ENCODE measurements around the gene IFT88. TPM values are rescaled to one million over a fixed set of nuclear protein-coding genes. Genes with fewer than 3 reads are reported as not detected.
"Not testable (repeated sequence)": the region's sequence is repeated elsewhere in the genome, so short reads cannot be mapped to it uniquely, and the experiment has no call there.

The IFT88 gene
- total RNA-seq, 1 experiment from 2014 or later: 6.0 TPM

DNA sequence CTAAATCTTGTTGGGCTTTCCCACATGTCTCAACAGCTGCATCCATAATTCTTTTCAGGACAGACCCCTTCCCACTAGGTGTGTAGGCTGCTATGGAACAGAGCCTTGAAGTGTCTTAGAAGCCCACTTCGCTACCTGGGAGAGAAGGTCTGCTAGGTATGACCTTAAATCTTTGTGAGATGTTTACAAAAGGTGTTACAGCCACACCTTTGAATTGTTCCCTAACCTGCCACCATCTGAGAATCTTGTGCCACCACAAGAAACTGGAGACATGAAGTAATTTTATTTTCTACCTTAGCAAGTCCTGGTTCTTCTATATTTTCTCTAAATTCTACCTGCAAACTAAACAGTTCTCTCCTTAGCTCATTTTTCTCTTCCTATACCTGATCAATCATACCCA lies 69.1 kb downstream of the IFT88 start:
- DNase-seq (ENCODE audit: low read depth): no peak

DNA sequence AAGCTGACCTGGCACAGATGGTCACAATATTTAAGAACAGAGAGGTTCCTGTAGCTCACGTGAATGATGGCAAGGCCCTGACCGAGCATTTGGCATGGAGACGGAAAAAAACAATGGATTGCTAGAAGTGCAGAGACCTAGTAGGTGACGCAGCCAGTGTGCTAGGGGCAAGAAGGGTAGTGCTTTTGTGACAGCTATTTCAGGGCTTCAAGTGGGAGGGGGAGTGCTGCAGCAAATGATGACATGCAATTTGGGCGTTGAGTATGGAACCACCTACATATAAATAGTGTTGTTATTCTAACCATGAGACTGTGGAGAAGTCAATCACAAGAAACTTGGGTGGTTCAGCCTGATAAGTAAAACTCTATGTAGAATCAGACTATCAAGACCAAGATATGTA lies 70.9 kb downstream of the IFT88 start:
- no peak for DNase-seq (ENCODE audit: low read depth)

DNA sequence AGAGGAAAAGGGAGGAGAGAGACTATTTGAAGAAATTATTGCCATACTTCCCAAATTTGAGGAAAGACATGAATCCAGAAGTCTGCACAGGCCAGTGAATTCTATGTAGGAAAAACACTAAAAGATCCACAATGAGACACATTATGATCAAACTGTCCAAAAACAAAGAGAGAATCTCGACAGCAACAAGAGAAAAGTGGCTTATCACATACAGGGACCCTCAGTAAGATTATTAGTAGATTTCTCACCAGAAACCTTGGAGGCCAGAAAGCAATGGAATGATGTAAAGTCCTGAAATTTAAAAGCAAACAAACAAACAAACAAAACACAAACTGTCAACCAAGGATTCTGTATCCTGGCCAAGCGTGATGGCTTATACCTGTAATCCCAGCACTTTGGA lies 80.8 kb downstream of the IFT88 start:
- DNase-seq (ENCODE audit: low read depth): no peak

DNA sequence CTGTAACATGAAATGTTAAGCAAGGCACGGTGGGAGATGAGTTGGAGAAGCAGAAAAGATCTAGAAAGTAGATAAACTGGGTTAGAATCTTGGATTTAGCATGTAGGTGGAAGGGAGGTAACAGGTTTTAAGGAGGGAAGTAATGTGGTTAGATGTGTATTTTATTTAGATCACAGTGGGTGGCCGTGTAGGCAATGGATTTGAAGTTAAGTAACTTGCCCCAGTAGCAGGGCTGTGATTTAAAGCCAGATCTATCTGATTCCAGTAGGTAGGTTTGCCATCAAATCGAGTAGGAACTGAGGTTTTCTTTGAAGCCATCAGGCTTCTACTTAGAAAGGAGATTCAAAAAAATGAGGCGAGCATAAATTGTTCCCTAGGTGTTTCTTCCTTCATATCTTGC lies 86.0 kb downstream of the IFT88 start:
- no peak for DNase-seq (ENCODE audit: low read depth)

DNA sequence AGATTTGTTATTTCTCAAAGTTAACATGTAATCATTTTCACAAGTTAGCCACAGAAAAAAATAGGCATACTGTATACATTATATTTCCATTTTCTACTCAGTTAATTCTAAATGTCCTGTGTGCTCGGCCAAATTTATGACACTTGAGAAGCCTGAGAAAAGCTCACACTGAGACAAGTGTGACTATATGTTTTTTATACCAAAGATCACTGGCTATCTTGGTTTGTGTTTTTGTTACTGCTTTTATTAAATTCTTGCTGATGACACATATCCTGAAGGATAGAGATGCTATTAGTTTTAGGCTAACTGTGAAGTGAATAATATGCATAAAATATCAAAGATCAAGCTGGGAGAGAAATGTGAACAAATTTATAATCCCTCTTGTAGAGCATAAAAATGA lies 87.2 kb downstream of the IFT88 start:
- DNase-seq (ENCODE audit: low read depth): peak; percentile 16

DNA sequence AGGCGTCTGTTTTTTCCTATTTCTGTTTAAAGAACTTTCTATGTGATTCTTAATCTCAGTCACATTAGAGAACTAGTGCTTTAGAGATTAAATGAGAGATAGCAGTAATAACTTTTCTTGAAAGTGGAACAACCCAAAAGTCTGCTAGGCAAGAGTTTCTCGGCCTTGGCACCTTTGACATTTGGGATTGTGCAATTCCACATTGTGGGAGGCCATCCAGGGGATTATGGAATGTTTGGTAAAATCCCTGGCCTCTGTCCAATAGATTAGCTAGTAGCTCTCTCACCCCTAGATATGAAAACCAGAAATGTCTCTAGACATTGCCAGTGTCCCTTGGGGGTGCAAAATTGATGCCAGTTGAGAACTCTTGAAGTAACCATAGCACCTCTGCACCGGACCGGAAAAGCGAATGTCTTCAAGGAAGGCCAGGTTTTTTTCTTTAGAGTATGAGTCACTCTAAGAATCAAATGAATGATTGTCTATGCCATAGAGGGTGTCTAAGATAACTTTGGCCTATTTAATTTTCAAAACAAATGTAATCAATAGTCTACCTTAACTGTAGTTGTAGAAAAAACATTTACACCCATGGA lies 91.6 kb downstream of the IFT88 start:
- no peak for DNase-seq (ENCODE audit: low read depth)

DNA sequence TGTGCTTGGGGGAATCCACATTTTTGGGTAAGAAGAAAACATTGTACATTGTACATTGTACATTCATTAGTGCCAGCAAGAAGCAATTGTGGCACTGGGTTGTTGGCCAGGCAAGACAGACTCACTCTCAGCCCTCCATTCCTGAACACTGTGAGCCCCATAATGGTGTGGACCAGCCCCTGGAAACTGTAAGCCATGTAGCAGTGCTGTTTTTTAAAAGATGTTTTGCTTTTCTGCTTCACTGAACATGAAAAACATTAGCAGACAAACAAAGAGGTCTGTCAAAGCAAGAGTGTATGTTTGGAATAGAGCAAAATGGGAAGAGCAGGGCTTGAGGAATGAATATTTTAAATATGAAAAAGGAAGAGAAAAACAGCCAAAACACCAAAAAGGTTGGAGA lies 97.4 kb downstream of the IFT88 start:
- DNase-seq (ENCODE audit: low read depth): no peak

DNA sequence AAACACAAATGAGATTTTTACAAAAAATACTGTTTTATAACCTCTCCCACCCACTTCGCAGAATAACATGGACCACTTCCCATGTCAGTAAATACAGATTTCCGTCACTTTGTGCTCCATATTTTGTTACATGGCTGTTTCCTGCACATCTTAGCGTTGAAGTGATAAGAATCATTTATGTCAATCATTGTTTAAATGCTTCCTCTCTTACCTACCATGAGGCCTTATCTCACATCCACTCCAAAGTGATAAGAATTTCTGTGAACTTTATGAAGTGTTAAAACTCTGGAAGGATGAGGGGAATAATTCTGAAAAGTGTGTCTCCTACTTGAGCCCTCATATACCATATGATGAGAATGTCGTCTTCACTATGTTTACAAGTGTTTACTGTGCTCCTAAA lies 100.0 kb downstream of the IFT88 start:
- DNase-seq (ENCODE audit: low read depth): no peak

DNA sequence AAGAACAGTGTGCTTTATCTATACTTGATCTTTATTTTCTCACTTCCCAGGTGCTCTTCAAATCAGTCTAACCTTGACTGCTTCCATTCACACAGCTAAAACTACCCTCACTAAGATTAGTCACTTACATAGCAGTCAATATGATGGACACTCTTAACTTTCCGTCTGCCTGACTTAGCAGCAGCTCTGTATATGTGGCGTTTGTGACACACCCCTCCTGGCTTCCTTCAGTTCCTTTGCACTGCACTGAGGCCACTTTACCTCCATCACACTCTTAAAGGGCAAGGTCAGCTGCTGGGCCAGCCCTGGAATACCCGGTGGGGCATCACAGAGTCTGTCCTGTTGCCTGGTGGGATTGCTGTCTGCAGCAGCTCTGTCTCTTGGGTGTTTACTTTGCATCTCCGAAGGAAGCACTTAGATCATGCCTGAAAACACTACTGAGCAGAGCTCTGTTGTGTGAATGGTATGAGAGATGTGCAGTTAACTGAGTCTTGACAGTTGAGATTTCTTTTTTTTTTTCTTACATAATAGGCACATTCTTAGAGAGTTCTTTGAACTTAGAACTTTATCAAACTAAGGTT lies 101.0 kb downstream of the IFT88 start:
- DNase-seq (ENCODE audit: low read depth): no peak

DNA sequence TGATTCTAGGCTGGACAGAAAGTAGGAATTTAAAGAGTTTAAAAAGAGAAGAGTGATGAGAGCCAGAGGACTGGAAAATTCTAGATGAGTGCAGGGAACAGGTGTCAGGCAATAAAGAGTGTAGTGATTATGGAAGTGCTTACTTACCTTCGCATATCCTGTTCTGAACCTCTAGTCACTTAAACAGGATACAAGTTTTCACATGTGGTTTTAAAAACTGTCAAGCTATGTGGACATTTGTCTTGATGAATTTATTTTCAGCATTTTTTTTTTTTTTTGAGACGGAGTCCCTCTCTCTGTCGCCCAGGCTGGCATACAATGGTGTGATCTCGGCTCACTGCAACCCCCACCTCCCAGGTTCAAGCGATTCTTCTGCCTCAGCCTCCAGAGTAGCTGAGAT lies 102.2 kb downstream of the IFT88 start:
- DNase-seq (ENCODE audit: low read depth): no peak

DNA sequence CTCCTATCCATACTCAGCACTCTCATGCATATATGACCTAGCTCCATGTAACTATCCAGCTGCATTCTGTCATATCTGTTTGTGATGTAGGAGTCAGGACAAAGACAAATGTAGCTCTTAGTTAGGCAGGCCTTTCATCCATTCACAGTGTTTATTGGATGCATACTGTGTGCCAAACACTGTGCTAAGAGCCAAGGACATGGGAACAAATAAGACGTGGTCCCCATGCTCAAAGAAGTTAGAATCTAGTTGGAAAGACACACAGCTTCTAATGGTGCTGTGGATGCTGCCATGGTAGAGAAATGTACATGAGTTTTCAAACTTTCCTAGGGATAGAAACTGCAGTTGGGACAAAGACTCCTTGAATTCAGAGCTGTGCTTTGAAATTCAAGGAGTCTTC lies 104.8 kb downstream of the IFT88 start:
- DNase-seq (ENCODE audit: low read depth): no peak

DNA sequence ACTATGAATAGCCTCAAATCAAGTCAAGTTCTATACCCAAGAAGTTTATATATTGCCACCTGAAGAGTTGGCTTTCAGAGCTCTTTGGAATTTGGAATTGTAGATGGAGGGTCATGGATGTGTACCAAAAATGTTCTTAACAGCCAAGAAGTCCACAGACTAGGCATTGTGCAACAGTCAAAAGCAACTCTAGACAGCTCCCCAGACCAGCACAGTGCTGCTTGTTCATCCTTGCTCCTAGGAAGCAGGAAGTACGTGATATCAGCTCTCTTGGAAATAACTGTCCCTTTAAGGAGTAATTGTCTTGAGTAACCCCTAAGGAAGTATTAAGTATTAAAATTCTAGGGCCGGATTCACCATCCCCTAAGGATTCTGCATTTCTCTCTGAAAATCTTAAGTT lies 105.8 kb downstream of the IFT88 start:
- no peak for DNase-seq (ENCODE audit: low read depth)

DNA sequence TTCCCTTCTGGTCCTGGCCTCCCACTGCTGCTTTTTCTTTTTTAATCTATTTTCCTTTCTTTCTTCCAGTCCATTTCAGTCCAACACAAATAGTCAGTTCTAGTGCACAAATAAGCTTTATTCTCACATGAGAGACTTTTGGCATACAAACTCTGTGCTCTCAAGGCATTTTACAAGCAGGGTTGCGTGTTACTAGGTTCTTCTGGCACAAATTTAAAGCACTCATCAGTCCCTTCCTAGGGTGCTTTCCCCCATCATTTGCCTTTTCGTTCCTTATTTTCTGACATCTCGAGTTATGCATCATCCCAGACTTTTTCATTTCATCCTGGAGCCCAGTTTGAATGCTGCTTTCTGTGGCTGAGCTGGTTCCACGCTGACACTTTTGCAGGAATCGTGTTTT lies 106.8 kb downstream of the IFT88 start:
- DNase-seq (ENCODE audit: low read depth): no peak

DNA sequence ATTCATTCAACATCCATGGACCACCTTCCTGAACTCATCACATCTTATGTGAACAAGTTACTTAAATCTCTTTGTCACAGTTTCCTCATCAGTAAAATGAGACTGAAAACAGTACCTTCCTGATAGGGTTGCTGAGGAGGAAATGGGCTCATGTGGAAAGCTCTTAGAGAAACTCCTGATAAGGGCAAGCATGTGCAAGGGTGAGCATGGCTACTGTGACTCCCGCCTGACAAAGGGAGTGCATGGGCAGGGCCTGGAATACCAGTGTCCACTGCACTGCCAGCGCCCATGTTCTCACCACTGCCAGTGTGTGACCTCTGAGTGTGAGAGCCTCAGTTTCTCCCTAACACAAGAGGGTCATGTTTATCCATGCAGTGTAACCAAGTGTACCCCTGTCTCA lies 109.3 kb downstream of the IFT88 start:
- DNase-seq (ENCODE audit: low read depth): no peak

DNA sequence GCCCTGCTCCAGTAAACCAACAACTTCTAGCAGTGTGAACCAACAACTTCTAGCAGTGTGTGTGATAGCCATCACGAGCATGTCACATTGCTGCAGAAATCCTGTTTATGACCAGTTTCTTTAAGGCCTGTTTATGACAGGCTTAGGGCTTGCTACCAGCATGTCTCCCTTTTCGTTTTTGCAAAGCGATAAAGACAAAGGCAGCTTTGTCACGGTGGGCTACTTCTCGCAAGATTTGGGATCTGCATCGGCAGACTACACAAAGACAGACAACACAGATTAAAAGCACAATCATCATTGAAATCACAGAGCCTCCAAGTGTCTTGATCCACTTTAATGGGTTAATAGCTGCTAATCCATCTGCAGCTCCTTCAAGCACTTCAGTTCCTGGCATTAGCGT lies 111.6 kb downstream of the IFT88 start:
- DNase-seq (ENCODE audit: low read depth): not testable (repeated sequence)

DNA sequence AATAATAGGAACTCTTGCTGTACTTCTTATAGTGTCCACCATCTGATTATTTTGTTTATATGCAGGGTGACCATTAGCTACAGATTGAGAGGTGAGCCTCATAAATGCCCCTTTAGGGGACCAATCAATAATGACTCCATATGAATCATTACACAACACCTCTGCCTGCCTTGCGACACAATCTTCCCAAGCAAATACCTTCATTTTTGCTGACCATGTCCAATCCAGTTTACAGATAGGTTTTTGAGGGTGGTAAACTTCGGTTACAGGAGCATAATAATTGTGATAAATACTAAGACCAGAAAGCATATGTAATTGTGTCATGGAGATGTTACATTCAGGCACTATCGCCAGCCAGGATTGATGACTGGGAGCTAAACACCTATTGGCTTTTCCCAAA lies 112.9 kb downstream of the IFT88 start:
- no peak for DNase-seq (ENCODE audit: low read depth)

DNA sequence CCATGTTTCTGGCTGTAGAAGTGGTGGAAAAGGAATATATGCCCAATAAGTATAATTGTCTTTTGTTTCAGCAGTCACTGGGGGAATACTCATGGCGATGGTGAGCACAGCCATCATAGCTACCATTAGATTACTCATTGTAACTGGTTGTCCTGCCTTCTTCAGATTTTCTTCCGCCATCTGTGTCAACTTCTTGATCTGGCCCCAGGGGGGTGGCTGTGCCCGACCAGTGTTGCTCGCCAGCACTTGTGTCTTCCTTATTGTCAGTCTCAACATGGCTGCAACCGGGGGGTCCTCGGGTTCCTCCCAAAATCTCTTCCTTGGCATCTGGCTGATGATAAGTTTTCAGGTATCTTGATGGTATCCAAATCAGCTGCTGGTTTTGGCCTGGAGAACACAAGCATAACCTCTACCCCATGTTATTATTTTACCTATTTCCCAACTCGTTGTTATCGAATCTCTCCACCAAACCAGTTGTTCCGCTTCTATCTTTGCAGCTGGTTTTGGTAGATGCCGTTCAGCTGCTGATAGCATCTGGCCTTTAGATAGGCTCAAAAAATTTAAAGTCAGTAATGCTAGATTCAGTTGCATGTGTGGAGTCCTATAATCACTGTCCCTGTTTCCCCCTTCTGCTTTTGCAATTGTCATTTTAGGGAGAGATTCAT lies 113.6 kb downstream of the IFT88 start:
- DNase-seq (ENCODE audit: low read depth): no peak

DNA sequence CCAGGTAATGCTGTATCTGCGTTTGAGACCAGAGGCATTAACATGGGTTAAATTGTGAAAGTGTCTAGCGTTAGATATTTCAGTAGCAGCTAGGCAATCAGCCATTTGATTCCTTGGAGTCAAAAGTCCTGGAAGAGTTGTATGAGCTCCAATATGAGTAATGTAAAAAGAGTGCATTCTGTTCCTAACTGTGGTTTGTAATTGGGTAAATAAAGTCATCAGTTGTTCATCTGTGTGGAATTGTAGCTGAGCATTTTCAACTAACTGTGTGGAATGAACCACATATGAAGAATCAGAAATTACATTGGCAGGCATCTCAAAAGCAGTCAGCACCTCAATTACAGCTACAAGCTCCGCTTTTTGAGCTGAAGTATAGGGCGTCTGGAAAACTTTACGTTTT lies 114.5 kb downstream of the IFT88 start:
- peak; percentile 37 for DNase-seq (ENCODE audit: low read depth)

DNA sequence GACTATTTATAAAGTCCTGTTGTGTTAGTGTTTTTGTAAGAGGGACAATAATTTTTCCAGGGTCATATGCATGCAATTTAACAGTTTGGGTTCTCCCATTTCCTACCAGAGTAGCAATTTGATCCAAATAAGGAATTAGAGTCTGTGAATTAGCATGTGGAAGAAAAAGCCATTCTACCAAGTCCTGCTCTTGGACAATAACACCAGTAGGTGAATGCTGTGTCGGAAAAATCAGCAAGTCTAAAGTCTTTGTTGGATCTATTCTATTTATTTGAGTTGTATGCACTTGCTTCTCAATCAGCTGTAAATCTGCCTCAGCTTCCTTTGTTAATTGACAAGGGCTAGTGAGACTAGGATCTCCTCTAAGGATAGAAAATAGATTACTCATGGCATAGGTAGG lies 115.1 kb downstream of the IFT88 start:
- DNase-seq (ENCODE audit: low read depth): no peak

DNA sequence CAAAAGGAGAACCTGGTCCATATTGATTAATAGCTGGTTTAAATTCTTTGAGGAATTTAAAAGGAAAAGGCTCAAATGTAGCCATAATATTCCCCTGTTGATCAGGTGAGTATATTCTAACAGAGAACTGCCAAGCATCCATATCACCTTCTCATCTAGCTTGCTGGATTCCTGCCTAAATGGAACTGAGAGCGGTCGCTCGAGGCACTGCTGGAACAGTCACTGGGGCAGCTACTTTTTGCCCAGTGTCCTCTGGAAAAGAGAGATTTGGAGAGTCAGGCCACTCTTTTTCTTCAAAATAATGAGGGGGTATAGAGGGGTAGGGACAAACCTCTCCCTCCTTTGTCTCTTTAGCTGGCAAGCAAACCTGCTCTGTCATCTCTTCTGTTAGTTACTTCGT lies 117.1 kb downstream of the IFT88 start:
- DNase-seq (ENCODE audit: low read depth): no peak

DNA sequence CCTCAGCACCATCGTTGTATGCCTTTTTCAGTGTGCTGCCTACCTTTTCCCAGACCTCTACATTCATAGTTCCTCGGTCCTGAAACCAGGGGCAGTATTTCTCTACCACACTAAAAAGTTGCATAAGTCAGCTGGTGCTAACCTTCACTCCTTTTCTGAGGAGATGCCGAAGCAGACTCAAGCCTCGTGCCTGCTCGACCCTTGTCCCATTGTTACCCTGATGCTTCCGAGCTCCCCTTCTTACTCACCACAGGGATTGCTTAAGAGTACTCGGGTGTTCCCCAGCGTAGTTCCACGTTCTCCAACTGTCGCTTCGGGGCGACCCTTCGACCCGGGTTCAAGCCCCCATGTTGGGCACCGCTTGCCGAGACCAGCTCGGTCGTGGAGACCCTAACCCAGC lies 117.6 kb downstream of the IFT88 start:
- no peak for DNase-seq (ENCODE audit: low read depth)

DNA sequence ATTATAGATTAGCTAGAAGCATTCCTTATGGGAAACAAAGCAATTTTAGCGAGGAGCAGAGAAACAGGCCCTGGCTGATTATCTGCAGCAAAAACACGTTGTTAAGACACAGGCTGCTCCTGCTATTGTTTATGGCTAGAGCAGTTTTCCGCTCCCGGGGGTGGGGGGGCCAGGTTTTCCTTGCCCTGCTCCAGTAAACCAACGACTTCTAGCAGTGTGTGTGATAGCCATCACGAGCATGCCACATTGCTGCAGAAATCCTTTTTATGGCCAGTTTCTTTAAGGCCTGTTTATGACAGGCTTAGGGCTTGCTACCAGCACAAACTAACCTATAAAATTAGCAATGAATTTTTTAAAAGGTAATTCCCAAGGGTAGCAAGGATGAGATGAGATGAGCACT lies 118.1 kb downstream of the IFT88 start:
- DNase-seq (ENCODE audit: low read depth): no peak

DNA sequence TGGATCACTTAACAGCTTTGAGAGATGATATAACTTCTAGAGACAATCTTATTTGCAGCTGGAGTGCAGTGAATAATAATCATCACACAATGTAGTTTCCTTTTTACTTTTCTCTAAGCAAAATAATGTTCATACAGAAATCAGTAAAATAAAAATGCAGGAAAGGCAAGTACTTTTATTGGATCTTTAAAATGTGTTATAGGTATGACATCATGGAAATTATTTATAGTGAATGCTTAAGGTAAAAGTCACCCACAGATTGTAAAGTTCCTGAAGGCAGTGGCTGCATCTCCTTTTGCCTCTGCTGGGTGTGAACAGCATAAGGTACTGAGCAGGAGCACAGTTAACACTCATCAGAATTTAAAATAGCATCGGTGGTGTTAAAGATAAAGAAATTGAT lies 119.2 kb downstream of the IFT88 start:
- DNase-seq (ENCODE audit: low read depth): no peak
